IMR-90 (cell line): ENCODE results near the gene PAPSS1. TPM values are rescaled to one million over a fixed set of nuclear protein-coding genes. Genes with fewer than 3 reads are reported as not detected.

Source experiments
- ATAC-seq: fragments of 200-7000 bp; cut with Tn5 transposase; 2 replicates; pipeline ENCODE4 v1.9.1; 2020; ENCODE audit warnings: low read depth, mild to moderate bottlenecking, moderate library complexity
- BruUV-seq: library from RNA; stranded (reverse); fragments of 400-500 nt; replicated peaks from 2 replicates; lab custom pipeline; 2021; lab: Mats Ljungman, UMichigan
- CTCF ChIA-PET: fragments of 300-600 bp; formaldehyde crosslinking; extraction: SDS; loops from one replicate; lab custom pipeline; 2021; ENCODE audit warnings: antibody characterized with exemption; lab: Yijun Ruan, JAX
- POLR2A ChIA-PET: fragments of 300-600 bp; sonication (Branson Sonifier 250); formaldehyde crosslinking; loops from one replicate; lab custom pipeline; 2022; ENCODE audit warnings: antibody characterized with exemption; ENCODE audit not compliant: unreplicated experiment; lab: Charles Lee
- DNase-seq: peaks from one replicate; pipeline ENCODE4 v3.0.0; 2013
- H2AFZ ChIP-seq: replicated peaks from 2 replicates; pipeline ENCODE3; 2013; ENCODE audit warnings: low read length, mild to moderate bottlenecking; ENCODE audit not compliant: poor library complexity
- H2AK5ac ChIP-seq: 2 replicates; pipeline ENCODE4 v1.6.1; 2013; ENCODE audit warnings: low read depth, low read length, inconsistent platforms
- H2AK9ac ChIP-seq: replicated peaks from 2 replicates; pipeline ENCODE3; 2013; ENCODE audit warnings: mild to moderate bottlenecking, low read depth, low read length, moderate library complexity; ENCODE audit not compliant: poor library complexity
- H2BK120ac ChIP-seq: 2 replicates; pipeline ENCODE4 v1.6.1; 2013; ENCODE audit warnings: low read depth, low read length, inconsistent platforms
- H2BK15ac ChIP-seq: 3 replicates; pipeline ENCODE4 v1.6.1; 2013; ENCODE audit warnings: low read depth, low read length, inconsistent platforms
- H2BK20ac ChIP-seq: 2 replicates; pipeline ENCODE4 v1.6.1; 2013; ENCODE audit warnings: low read depth, mild to moderate bottlenecking, inconsistent platforms, low read length, moderate library complexity
- H2BK5ac ChIP-seq: 2 replicates; pipeline ENCODE4 v1.6.1; 2013; ENCODE audit warnings: mild to moderate bottlenecking, low read depth, low read length, inconsistent platforms; ENCODE audit not compliant: poor library complexity, severe bottlenecking
- H3K14ac ChIP-seq: replicated peaks from 2 replicates; pipeline ENCODE4 v1.6.1; 2013; ENCODE audit warnings: low read depth, low read length, inconsistent platforms
- H3K18ac ChIP-seq: 2 replicates; pipeline ENCODE4 v1.6.1; 2013; ENCODE audit warnings: low read depth, low read length, control low read depth
- H3K23ac ChIP-seq: 2 replicates; pipeline ENCODE4 v1.6.1; 2013; ENCODE audit warnings: low read depth, low read length, inconsistent platforms
- H3K27ac ChIP-seq: 2 replicates; pipeline ENCODE4 v1.5.1; 2013; ENCODE audit warnings: mild to moderate bottlenecking, control low read depth, low read length; ENCODE audit not compliant: insufficient read depth
- H3K27me3 ChIP-seq: 2 replicates; pipeline ENCODE4 v1.6.1; 2013; ENCODE audit warnings: low read length; ENCODE audit not compliant: control insufficient read depth, insufficient read depth
- H3K36me3 ChIP-seq: 2 replicates; pipeline ENCODE4 v1.6.1; 2013; ENCODE audit warnings: low read length, mixed read lengths; ENCODE audit not compliant: control insufficient read depth, insufficient read depth
- H3K4ac ChIP-seq: 2 replicates; pipeline ENCODE4 v1.6.1; 2013; ENCODE audit warnings: low read depth, low read length, inconsistent platforms
- H3K4me1 ChIP-seq: 2 replicates; pipeline ENCODE4 v1.6.1; 2013; ENCODE audit warnings: low read length, mixed read lengths; ENCODE audit not compliant: control insufficient read depth, insufficient read depth
- H3K4me2 ChIP-seq: 2 replicates; pipeline ENCODE4 v1.6.1; 2013; ENCODE audit warnings: low read depth, mild to moderate bottlenecking, control low read depth, low read length, moderate library complexity
- H3K4me3 ChIP-seq: 2 replicates; pipeline ENCODE4 v1.5.1; 2013; ENCODE audit warnings: low read depth, mild to moderate bottlenecking, control low read depth, low read length, moderate library complexity; ENCODE audit not compliant: insufficient read depth
- H3K56ac ChIP-seq: 2 replicates; pipeline ENCODE4 v1.6.1; 2013; ENCODE audit warnings: low read length, inconsistent platforms; ENCODE audit not compliant: insufficient read depth; ENCODE audit errors: extremely low read depth
- H3K79me1 ChIP-seq, 2 experiments: 2 replicates each; pipeline ENCODE4 v1.6.1; 2013; ENCODE audit warnings: low read length in 2 of 2, inconsistent platforms in 1 of 2, low read depth in 1 of 2
- H3K9ac ChIP-seq: 2 replicates; pipeline ENCODE4 v1.6.1; 2013; ENCODE audit warnings: low read depth, low read length, control low read depth
- H3K9me1 ChIP-seq: 2 replicates; pipeline ENCODE4 v1.6.1; 2013; ENCODE audit warnings: low read length, inconsistent platforms; ENCODE audit not compliant: insufficient read depth
- H3K9me3 ChIP-seq: 2 replicates; pipeline ENCODE4 v1.6.1; 2013; ENCODE audit warnings: low read length; ENCODE audit not compliant: control insufficient read depth, insufficient read depth
- H4K20me1 ChIP-seq: 2 replicates; pipeline ENCODE4 v1.6.1; 2013; ENCODE audit warnings: low read length, inconsistent platforms; ENCODE audit not compliant: insufficient read depth
- H4K5ac ChIP-seq: 2 replicates; pipeline ENCODE4 v1.6.1; 2013; ENCODE audit warnings: mild to moderate bottlenecking, low read depth, low read length, control low read depth
- H4K8ac ChIP-seq, 2 experiments: 2 replicates each; pipeline ENCODE4 v1.6.1; 2013; ENCODE audit warnings: low read depth in 2 of 2, low read length in 2 of 2, control low read depth in 1 of 2, inconsistent platforms in 1 of 2
- H4K91ac ChIP-seq: 2 replicates; pipeline ENCODE4 v1.6.1; 2013; ENCODE audit warnings: low read depth, low read length, inconsistent platforms; ENCODE audit not compliant: insufficient read depth
- BHLHE40 ChIP-seq: fragments of 150-350 bp; IDR thresholded peaks from 2 replicates; pipeline ENCODE4 v1.6.1; 2016; ENCODE audit warnings: mild to moderate bottlenecking, low read depth, low read length
- CEBPB ChIP-seq: IDR thresholded peaks from 2 replicates; pipeline ENCODE4 v1.6.1; 2012; ENCODE audit warnings: low read depth, low read length, improper control_type of control experiment
- CHD1 ChIP-seq: IDR thresholded peaks from 2 replicates; pipeline ENCODE4 v1.6.1; 2012; ENCODE audit warnings: low read depth, low read length, improper control_type of control experiment
- ELK1 ChIP-seq: fragments of 150-350 bp; IDR thresholded peaks from 2 replicates; pipeline ENCODE4 v1.6.1; 2016; ENCODE audit warnings: low read depth, mild to moderate bottlenecking, low read length, moderate library complexity, borderline replicate concordance
- FOS ChIP-seq: fragments of 150-350 bp; IDR thresholded peaks from 2 replicates; pipeline ENCODE4 v1.6.1; 2016; ENCODE audit warnings: low read depth, low read length
- MAFK ChIP-seq: IDR thresholded peaks from 2 replicates; pipeline ENCODE4 v1.6.1; 2012; ENCODE audit warnings: low read depth, low read length, improper control_type of control experiment
- MAZ ChIP-seq: IDR thresholded peaks from 2 replicates; pipeline ENCODE4 v1.6.1; 2012; ENCODE audit warnings: low read depth, mild to moderate bottlenecking, low read length, improper control_type of control experiment, moderate library complexity, borderline replicate concordance
- MXI1 ChIP-seq: IDR thresholded peaks from 2 replicates; pipeline ENCODE4 v1.6.1; 2012; ENCODE audit warnings: low read depth, mild to moderate bottlenecking, low read length, moderate library complexity, borderline replicate concordance
- NFE2L2 ChIP-seq: fragments of 150-350 bp; IDR thresholded peaks from 2 replicates; pipeline ENCODE4 v1.6.1; 2016; ENCODE audit warnings: low read depth, mild to moderate bottlenecking, low read length
- POLR2A ChIP-seq: IDR thresholded peaks from 2 replicates; pipeline ENCODE4 v1.6.1; 2012; ENCODE audit warnings: mild to moderate bottlenecking, low read depth, low read length
- RAD21 ChIP-seq: IDR thresholded peaks from 2 replicates; pipeline ENCODE4 v1.6.1; 2012; ENCODE audit warnings: low read length, improper control_type of control experiment
- RCOR1 ChIP-seq: IDR thresholded peaks from 2 replicates; pipeline ENCODE4 v1.6.1; 2012; ENCODE audit warnings: mild to moderate bottlenecking, low read length, improper control_type of control experiment; ENCODE audit not compliant: insufficient replicate concordance
- RFX5 ChIP-seq: IDR thresholded peaks from 2 replicates; pipeline ENCODE4 v1.8.0; 2012; ENCODE audit warnings: low read depth, mild to moderate bottlenecking, low read length, moderate library complexity
- SMC3 ChIP-seq: fragments of 150-350 bp; IDR thresholded peaks from 2 replicates; pipeline ENCODE4 v1.6.1; 2016; ENCODE audit warnings: low read depth, mild to moderate bottlenecking, antibody characterized with exemption, low read length, moderate library complexity
- USF2 ChIP-seq: fragments of 150-350 bp; IDR thresholded peaks from 2 replicates; pipeline ENCODE4 v1.6.1; 2017; ENCODE audit warnings: mild to moderate bottlenecking, antibody characterized with exemption, low read length, low read depth
- WGBS, 2 experiments: methylation state at CpG; one replicate each; pipeline versions ENCODE4 v1.1.5 to v1.1.7; 2013; ENCODE audit warnings: missing lambda C conversion rate in 2 of 2; ENCODE audit not compliant: insufficient read length in 1 of 2; ENCODE audit errors: extremely low coverage in 2 of 2; 5-methylcytosine and 5-hydroxymethylcytosine counted together
- dilution Hi-C: fragments of 300-500 bp; cut with HindIII; formaldehyde crosslinking; loops from one replicate; pipeline ENCODE4 v1.14.3; 2018; ENCODE audit warnings: low sequenced_read_pairs; ENCODE audit not compliant: unreplicated experiment
- in situ Hi-C: fragments of 300-500 bp; cut with MboI; formaldehyde crosslinking; loops from 3 replicates; pipeline ENCODE4 v1.14.3; 2019; ENCODE audit warnings: low sequenced_read_pairs, inconsistent platforms, mixed read lengths
- intact Hi-C: fragments of 100-400 bp; cut with micrococcal nuclease; formaldehyde crosslinking; loops from 2 replicates; pipeline ENCODE4 v1.10.0; 2022
- polyA plus RNA-seq, 3 experiments: library from polyadenylated mRNA; depleted of rRNA; stranded (reverse); fragments of >200 nt; gene quantifications; 2 replicates each; pipeline ENCODE4 v1.2.3, GENCODE V29; 2012; ENCODE audit warnings: low replicate concordance in 1 of 3
- total RNA-seq: library from RNA; depleted of rRNA; stranded (reverse); fragments of >200 nt; gene quantifications from 2 replicates; pipeline ENCODE4 v1.2.3, GENCODE V29; 2012

PAPSS1 gene
- total and polyA plus RNA-seq, 2 of the 4 experiments (the other 2 are of a cell fraction) = 71.8 to 82.8 TPM

GRCh38 chr4:107740381-107740780 is 20.3 kb upstream of the PAPSS1 start:
- Histone ChIP-seq H3K14ac (no peak overlapping the region), H3K79me1 (no peaks in the 10 kb centered on the region), H2BK15ac (no peak overlapping the region), H3K4me3 (no peak overlapping the region), H3K36me3 (no peaks in the 10 kb centered on the region), H3K23ac (no peak overlapping the region), H3K18ac (no peak overlapping the region), H3K27me3 (no peaks in the 10 kb centered on the region), H2BK120ac (no peak overlapping the region), H3K27ac (no peak overlapping the region; the same call in 1 of the 2 replicates), H4K8ac (no peak overlapping the region), H3K4me1 (peaks cover 8% of the 10 kb centered on the region), H4K91ac (no peak overlapping the region), H3K9me3 (no peaks in the 10 kb centered on the region), H3K9ac (no peak overlapping the region), H3K4ac (no peak overlapping the region), H4K5ac (no peak overlapping the region), H3K56ac (no peak overlapping the region), H2BK20ac (no peak overlapping the region), H2AFZ (no peak overlapping the region), H3K9me1 (no peaks in the 10 kb centered on the region), H2BK5ac (no peak overlapping the region), H3K4me2 (no peak overlapping the region), H2AK5ac (no peak overlapping the region), H2AK9ac (no peak overlapping the region), H4K20me1 (no peaks in the 10 kb centered on the region)
- no TSS peak for BruUV-seq
- CTCF ChIA-PET = no interaction called here
- intact Hi-C loops (no loop called here), dilution Hi-C loops (no loop called here), in situ Hi-C loops (no loop called here)
- POLR2A ChIA-PET = no interaction called here
- no CpG with 5 or more reads among the region's 3 CpGs for WGBS, 2 experiments
- no peak for ATAC-seq
- TF ChIP-seq CEBPB (no peak), NFE2L2 (no peak), RCOR1 (no peak), CHD1 (no peak), SMC3 (no peak), FOS (no peak), BHLHE40 (no peak), POLR2A (no peak), RAD21 (no peak), RFX5 (no peak), MAFK (no peak), MAZ (no peak), USF2 (no peak), MXI1 (no peak), ELK1 (no peak)
- peak; percentile 9 for DNase-seq
